ENCODE measurements around the gene OR4C45. TPM values are rescaled to one million over a fixed set of nuclear protein-coding genes. Genes with fewer than 3 reads are reported as not detected.

OR4C45 gene
- total RNA-seq, 4 donors from 2014 or later, result not detected

Other genes with a start within 250 kb of the OR4C45 start
- gene OR4C13, start 80.5 kb upstream of the OR4C45 start, total RNA-seq, result not detected
- gene OR4C12, start 50.3 kb upstream of the OR4C45 start, total RNA-seq, result not detected

All from subcutaneous adipose tissue (tissue), 4 donors.